Omental fat pad (tissue), 4 donors: Measurements from ENCODE around the gene DTX2. TPM values are rescaled to one million over a fixed set of nuclear protein-coding genes. Genes with fewer than 3 reads are reported as not detected.

Source experiments
- small RNA-seq: library from RNA; depleted of rRNA; stranded (forward); fragments of <200 nt; gene quantifications from one replicate; pipeline ENCODE3, GENCODE V24; 2016
- total RNA-seq, 4 donors: library from RNA; depleted of rRNA; stranded (reverse); fragments of >200 nt; gene quantifications; one replicate each; pipeline ENCODE4 v1.1.0, GENCODE V29; 2016

The DTX2 gene
- total RNA-seq, 4 donors from 2014 or later: 15.1 to 32.2 (median 22.1) TPM

Small RNA genes within 50 kb of the gene (small RNA-seq; reads per million reads assigned to genes)
- not detected for gene RF00019

Other genes with a start within 250 kb of the DTX2 start
- 100 to 1,000 TPM; 178 to 353 (median 267) TPM for gene HSPB1, start 159.0 kb upstream of the DTX2 start, total RNA-seq
- 100 to 1,000 TPM in 3 of 4 donors, 10 to 100 TPM in 1; 98.0 to 263 (median 147) TPM for gene YWHAG, start 102.7 kb upstream of the DTX2 start, total RNA-seq
- gene SSC4D, start 52.0 kb upstream of the DTX2 start, total RNA-seq: 10 to 100 TPM in 1 of 4 donors, 1 to 10 TPM in 3; 2.1 to 14.6 (median 3.4) TPM
- gene ZP3, start 36.8 kb upstream of the DTX2 start, total RNA-seq: 1 to 10 TPM in 1 of 4 donors, under 1 TPM in 2, not detected in 1; 0.48 to 2.6 (median 0.65) TPM
- 100 to 1,000 TPM in 1 of 4 donors, 10 to 100 TPM in 2, 1 to 10 TPM in 1; 4.6 to 636 (median 52.6) TPM for gene UPK3B, start 48.8 kb downstream of the DTX2 start, total RNA-seq
- gene SPDYE16, start 81.6 kb downstream of the DTX2 start, total RNA-seq: not detected
- gene POMZP3, start 165.6 kb downstream of the DTX2 start, total RNA-seq: 10 to 100 TPM in 1 of 4 donors, 1 to 10 TPM in 3; 5.2 to 14.3 (median 7.7) TPM